ENCODE data around the gene PRSS35.

Gene PRSS35

DNA sequence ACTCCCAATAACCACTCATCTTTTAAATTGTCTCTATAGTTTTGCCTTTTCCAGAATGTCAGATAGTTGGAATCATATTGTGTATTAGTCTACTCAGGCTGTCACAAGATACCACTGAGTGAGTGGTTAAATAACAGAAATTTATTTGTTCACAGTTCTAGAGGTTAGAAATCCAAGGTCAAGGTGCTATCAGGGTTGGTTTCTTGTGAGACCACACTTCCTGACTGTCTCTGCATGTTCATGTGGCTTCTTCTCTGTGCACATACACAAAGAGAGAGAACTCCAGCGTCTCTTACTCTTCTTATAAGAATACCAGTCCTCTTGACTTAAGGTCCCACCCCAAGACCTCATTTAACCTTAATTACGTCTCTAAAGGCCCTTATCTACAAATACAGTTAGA lies 23.9 kb upstream of the PRSS35 start:
- no peak for TF ChIP-seq JUND (IDR thresholded peaks at IDR 0.05; ENCODE audit: low read depth)
- in situ Hi-C loops (cut with HindIII; ENCODE audit: low pct_unique_long_range_greater_than_20kb, low sequenced_read_pairs) = no loop called here
- no peak for DNase-seq (ENCODE audit: low read depth in 1 of 2, low spot score in 1 of 2)

- in situ Hi-C loops (cut with HindIII; ENCODE audit: low pct_unique_long_range_greater_than_20kb, low sequenced_read_pairs) = no loop called here
- TF ChIP-seq JUND (IDR thresholded peaks at IDR 0.05; ENCODE audit: low read depth) = no peak
Measured at GRCh38 chr6:83488861-83489260, 23.5 kb upstream of the PRSS35 start.

GRCh38 chr6:83490217-83490807 lies 22.0 kb upstream of the PRSS35 start:
- no peak for DNase-seq (ENCODE audit: low read depth in 1 of 2, low spot score in 1 of 2)
- no peak for TF ChIP-seq JUND (IDR thresholded peaks at IDR 0.05; ENCODE audit: low read depth)
- in situ Hi-C loops (cut with HindIII; ENCODE audit: low pct_unique_long_range_greater_than_20kb, low sequenced_read_pairs) = no loop called here

More at GRCh38 chr6:83488861-83489260, 23.5 kb upstream of the PRSS35 start:
- peak in 1 of 2 experiments; percentile 23 for DNase-seq (ENCODE audit: low read depth in 1 of 2, low spot score in 1 of 2)

- TF ChIP-seq JUND (IDR thresholded peaks at IDR 0.05; ENCODE audit: low read depth) = no peak
- in situ Hi-C loops (cut with HindIII; ENCODE audit: low pct_unique_long_range_greater_than_20kb, low sequenced_read_pairs) = no loop called here
- no peak for DNase-seq (ENCODE audit: low read depth in 1 of 2, low spot score in 1 of 2)
Measured at GRCh38 chr6:83505356-83505755, 7.0 kb upstream of the PRSS35 start.

DNA sequence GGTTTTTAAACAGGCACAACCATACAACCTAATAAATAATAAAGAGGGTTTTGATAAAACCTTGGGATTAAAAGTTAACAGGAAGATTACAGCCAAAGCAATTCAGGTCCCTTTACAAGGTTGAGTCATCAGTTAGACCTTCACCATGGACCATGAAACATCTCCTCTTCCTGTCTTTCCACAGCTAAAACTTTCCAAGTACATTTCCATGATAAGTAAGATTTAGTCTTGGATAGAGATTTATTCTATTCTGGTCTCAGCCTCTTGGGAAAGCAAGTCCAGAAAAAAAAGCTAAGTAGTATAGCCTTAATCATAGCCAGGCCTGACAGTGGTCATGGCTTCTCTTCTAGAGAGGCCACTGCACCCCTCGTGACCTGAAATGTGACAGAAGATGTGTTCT lies 2.9 kb upstream of the PRSS35 start:
- TF ChIP-seq JUND (IDR thresholded peaks at IDR 0.05; ENCODE audit: low read depth) = no peak
- in situ Hi-C loops (cut with HindIII; ENCODE audit: low pct_unique_long_range_greater_than_20kb, low sequenced_read_pairs) = no loop called here
- DNase-seq (ENCODE audit: low read depth in 1 of 2, low spot score in 1 of 2) = no peak

DNA sequence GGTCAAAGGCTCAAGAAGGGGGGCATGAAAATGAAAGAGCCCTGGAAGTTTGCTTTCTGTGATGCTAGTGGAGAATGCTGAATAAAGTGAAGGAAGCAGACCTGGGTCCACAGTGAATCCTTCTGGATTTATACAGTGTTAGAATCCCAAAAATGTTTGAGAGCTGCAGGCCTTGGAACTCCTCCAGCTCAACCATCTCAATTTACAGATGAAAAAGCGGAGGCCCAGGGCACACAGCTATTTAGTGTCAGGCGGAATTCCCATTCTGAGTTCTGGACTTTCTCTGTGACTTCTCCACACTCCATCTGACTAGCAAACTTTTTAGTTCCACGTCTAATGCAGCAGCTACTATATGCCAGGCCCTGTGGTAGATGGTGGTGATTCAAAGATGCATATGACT lies 1.5 kb upstream of the PRSS35 start:
- in situ Hi-C loops (cut with HindIII; ENCODE audit: low pct_unique_long_range_greater_than_20kb, low sequenced_read_pairs) = no loop called here
- no peak for TF ChIP-seq JUND (IDR thresholded peaks at IDR 0.05; ENCODE audit: low read depth)
- DNase-seq (ENCODE audit: low read depth in 1 of 2, low spot score in 1 of 2) = no peak

DNA sequence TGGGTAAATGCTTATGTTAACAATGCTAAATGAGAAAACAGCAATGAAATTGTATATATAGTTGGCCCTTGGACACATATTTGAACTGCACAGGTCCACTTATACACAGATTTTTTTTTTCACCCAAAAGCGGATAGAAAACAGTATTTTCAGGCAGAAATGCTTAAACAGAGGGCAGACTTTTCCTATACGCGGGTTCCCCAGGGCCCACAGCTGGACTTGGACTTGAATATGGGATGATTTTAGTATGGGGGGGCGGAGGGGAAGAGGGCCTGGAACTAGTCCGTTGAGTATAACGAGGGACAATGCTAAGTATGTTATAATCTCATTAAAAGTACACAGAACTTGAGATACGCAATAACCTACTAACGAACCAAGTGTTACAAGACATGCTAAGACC lies 1.1 kb upstream of the PRSS35 start:
- no peak for TF ChIP-seq JUND (IDR thresholded peaks at IDR 0.05; ENCODE audit: low read depth)
- no peak for DNase-seq (ENCODE audit: low read depth in 1 of 2, low spot score in 1 of 2)
- in situ Hi-C loops (cut with HindIII; ENCODE audit: low pct_unique_long_range_greater_than_20kb, low sequenced_read_pairs) = no loop called here

DNA sequence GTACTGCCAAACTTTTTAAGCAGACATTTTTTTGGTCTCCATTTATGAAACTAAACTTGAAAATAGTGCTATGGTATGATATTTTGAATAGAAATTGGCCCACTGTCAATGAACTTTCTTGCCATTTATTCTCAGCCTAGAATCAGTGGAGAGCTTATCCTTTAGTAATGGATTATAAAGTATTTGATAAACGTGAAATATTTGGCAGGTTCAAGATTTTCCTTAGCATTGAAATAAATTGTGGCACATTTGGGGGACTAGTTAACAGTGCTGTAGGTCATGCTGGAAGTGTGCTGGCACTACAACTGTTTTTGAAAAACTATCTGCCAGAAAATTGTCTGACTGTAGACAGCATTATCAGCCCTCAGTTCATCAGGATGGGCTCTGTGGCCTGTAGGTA lies 2.1 kb downstream of the PRSS35 start:
- DNase-seq (ENCODE audit: low read depth in 1 of 2, low spot score in 1 of 2) = no peak
- no peak for TF ChIP-seq JUND (IDR thresholded peaks at IDR 0.05; ENCODE audit: low read depth)
- in situ Hi-C loops (cut with HindIII; ENCODE audit: low pct_unique_long_range_greater_than_20kb, low sequenced_read_pairs) = no loop called here

- peak in 1 of 2 experiments; percentile 70 for DNase-seq (ENCODE audit: low read depth in 1 of 2, low spot score in 1 of 2)
- in situ Hi-C loops (cut with HindIII; ENCODE audit: low pct_unique_long_range_greater_than_20kb, low sequenced_read_pairs) = no loop called here
- no peak for TF ChIP-seq JUND (IDR thresholded peaks at IDR 0.05; ENCODE audit: low read depth)
Measured at GRCh38 chr6:83514866-83515466, 2.6 kb downstream of the PRSS35 start.

- TF ChIP-seq JUND (IDR thresholded peaks at IDR 0.05; ENCODE audit: low read depth) = no peak
- no peak for DNase-seq (ENCODE audit: low read depth in 1 of 2, low spot score in 1 of 2)
- in situ Hi-C loops (cut with HindIII; ENCODE audit: low pct_unique_long_range_greater_than_20kb, low sequenced_read_pairs) = no loop called here
Measured at GRCh38 chr6:83517500-83517899, 5.2 kb downstream of the PRSS35 start.

GRCh38 chr6:83518816-83519480 lies 6.6 kb downstream of the PRSS35 start:
- no peak for TF ChIP-seq JUND (IDR thresholded peaks at IDR 0.05; ENCODE audit: low read depth)
- in situ Hi-C loops (cut with HindIII; ENCODE audit: low pct_unique_long_range_greater_than_20kb, low sequenced_read_pairs) = no loop called here
- DNase-seq (ENCODE audit: low read depth in 1 of 2, low spot score in 1 of 2) = no peak

GRCh38 chr6:83536034-83536646 lies 23.8 kb downstream of the PRSS35 start:
- in situ Hi-C loops (cut with HindIII; ENCODE audit: low pct_unique_long_range_greater_than_20kb, low sequenced_read_pairs) = no loop called here

More at GRCh38 chr6:83536034-83536646, 23.8 kb downstream of the PRSS35 start:
- no peak for TF ChIP-seq JUND (IDR thresholded peaks at IDR 0.05; ENCODE audit: low read depth)
- DNase-seq (ENCODE audit: low read depth in 1 of 2, low spot score in 1 of 2) = peak in 1 of 2 experiments; percentile 29
